Bronchial epithelial cell (primary cell): Measurements from ENCODE around the gene ELMO1. TPM values are rescaled to one million over a fixed set of nuclear protein-coding genes. Genes with fewer than 3 reads are reported as not detected.

Experiments used
- DNase-seq: peaks from one replicate; pipeline ENCODE4 v3.0.0-alpha.2; 2010; ENCODE audit warnings: low read depth
- FAIRE-seq: peaks from 2 replicates; lab custom pipeline; 2011; peaks lifted over from hg19 to GRCh38; lab: Jason Lieb, UNC
- H3K27me3 ChIP-seq: 2 replicates; pipeline ENCODE4 v1.5.1; 2011; ENCODE audit warnings: low read length; ENCODE audit not compliant: control insufficient read depth, insufficient read depth
- H3K36me3 ChIP-seq: 2 replicates; pipeline ENCODE4 v1.5.1; 2011; ENCODE audit warnings: low read length; ENCODE audit not compliant: control insufficient read depth, insufficient read depth
- H3K4me3 ChIP-seq: 2 replicates; pipeline ENCODE4 v1.5.1; 2011; ENCODE audit warnings: mild to moderate bottlenecking, low read depth, low read length, control low read depth
- CTCF ChIP-seq: IDR thresholded peaks from 2 replicates; pipeline ENCODE4 v1.5.1; 2011; ENCODE audit warnings: mild to moderate bottlenecking, moderate library complexity, low read length, control low read depth, inconsistent platforms; ENCODE audit not compliant: insufficient read depth, severe bottlenecking
- total RNA-seq: library from RNA; depleted of rRNA; stranded (reverse); fragments of >200 nt; gene quantifications from 2 replicates; pipeline ENCODE4 v1.2.1, GENCODE V29; 2014

The ELMO1 gene
- total RNA-seq, 1 donor from 2014 or later, result under 0.01 TPM

GRCh38 chr7:37493123-37493522 is 44.5 kb upstream of the ELMO1 start:
- FAIRE-seq (no peak), DNase-seq (no peak)
- Histone ChIP-seq H3K27me3 (no peaks in the 10 kb centered on the region), H3K4me3 (no peak overlapping the region), H3K36me3 (no peaks in the 10 kb centered on the region)
- no peak for TF ChIP-seq CTCF

GRCh38 chr7:37491919-37492694 is 43.4 kb upstream of the ELMO1 start:
- Histone ChIP-seq H3K27me3 (no peaks in the 10 kb centered on the region), H3K36me3 (no peaks in the 10 kb centered on the region), H3K4me3 (no peak overlapping the region)
- FAIRE-seq, result no peak
- DNase-seq, result no peak
- no peak for TF ChIP-seq CTCF

GRCh38 chr7:37489703-37490102 is 41.0 kb upstream of the ELMO1 start:
- DNase-seq, result no peak
- Histone ChIP-seq H3K4me3 (no peak overlapping the region), H3K27me3 (no peaks in the 10 kb centered on the region), H3K36me3 (no peaks in the 10 kb centered on the region)
- no peak for FAIRE-seq
- no peak for TF ChIP-seq CTCF

GRCh38 chr7:37488163-37488764 is 39.6 kb upstream of the ELMO1 start:
- FAIRE-seq (no peak), DNase-seq (peak; percentile 79)
- no peak overlapping the region for H3K4me3 ChIP-seq
- no peak for TF ChIP-seq CTCF
- no peaks in the 10 kb centered on the region for H3K36me3 ChIP-seq
- no peaks in the 10 kb centered on the region for H3K27me3 ChIP-seq

- H3K4me3 ChIP-seq, result no peak overlapping the region
- no peak for DNase-seq
- no peaks in the 10 kb centered on the region for H3K27me3 ChIP-seq
- FAIRE-seq, result no peak
- no peaks in the 10 kb centered on the region for H3K36me3 ChIP-seq
- no peak for TF ChIP-seq CTCF
These were observed 35.9 kb upstream of the ELMO1 start for GRCh38 chr7:37484426-37485073.
